GM19328 (cell line): ENCODE data around the gene ILF3.
A peak's percentile ranks its signal among the peaks of the same experiment; 100 is the strongest.

Experiments used
- ATAC-seq: cut with Tn5 transposase; IDR thresholded peaks from one replicate; pipeline ENCODE4 v1.9.1; 2021; ENCODE audit warnings: mild to moderate bottlenecking, moderate library complexity; ENCODE audit not compliant: unreplicated experiment

Gene ILF3

DNA sequence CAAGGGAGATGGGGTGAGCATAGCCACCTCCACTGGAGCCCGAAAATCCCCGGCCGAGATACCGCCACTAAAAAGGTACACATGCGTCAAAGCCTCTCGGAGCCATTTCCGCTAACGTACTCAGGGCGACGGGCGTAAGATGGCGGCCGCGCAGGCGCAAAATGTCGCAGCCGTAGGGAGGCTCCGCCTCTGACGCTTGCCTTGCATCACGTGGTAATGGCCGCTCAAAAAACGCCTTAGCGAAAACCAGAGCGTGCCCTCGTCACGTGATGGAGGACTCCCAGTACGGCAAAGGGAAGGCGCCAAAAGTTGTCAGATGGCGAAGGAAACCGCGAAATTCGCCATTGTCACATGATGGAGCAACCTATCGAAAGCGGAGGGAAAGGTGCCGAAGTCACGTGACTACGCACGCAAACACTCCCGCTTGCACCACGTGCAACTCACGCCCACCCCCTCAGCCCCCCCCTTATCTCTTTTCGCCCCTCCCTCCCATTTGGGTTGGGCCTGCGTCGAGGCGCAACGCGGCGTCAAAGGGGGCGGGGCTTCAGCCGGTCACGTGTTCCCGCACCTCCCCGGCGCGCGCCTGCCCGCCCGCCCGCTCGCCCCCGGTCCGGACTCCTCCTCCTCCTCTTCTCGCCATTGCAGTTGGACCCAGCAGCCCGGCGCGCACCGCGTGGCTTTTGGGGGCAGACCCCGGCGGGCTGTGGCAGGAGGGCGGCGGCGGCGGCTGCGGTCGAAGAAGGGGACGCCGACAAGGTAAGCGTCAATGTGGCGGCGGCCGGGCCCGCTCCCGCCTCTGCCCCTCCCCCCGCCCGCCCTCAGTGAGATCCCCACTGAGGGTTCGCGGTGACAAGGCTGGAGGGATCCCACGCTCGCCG lies at the start of gene ILF3:
Gene ILF3 (plus strand): TSS at position 615 of the 878 bp plus-strand sequence. CDS start 16,260 bp downstream, outside the sequence.
- peak; percentile 66 for ATAC-seq

DNA sequence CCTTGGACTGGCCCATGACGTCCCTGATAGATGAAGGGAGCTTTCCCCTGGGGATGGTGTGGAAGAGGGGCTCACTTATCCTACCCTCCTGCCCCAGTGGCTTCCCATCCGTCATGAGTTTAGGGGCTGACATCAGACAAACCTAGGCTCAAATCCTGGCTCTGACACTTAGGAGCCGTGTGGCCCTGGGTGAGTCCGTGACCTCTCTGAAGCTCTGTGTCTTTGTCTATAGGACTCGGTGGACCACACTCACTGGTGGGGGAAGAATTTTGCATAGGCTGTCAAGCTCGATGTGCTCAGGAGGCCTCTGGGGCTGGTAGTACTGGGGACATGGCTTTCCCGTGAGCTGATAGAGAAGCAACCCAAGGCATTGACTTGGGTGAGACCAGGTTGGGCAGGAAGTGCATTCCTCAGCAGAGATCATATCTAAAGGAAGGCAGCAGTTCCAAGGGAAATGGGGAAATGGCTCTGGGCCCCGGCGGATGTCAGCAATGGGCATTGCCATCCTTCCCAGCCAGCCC lies 49.6 kb upstream of the ILF3 start:
- ATAC-seq, result no peak

- ATAC-seq, result no peak
These were observed 42.2 kb upstream of the ILF3 start for GRCh38 chr19:10611907-10612306.

DNA sequence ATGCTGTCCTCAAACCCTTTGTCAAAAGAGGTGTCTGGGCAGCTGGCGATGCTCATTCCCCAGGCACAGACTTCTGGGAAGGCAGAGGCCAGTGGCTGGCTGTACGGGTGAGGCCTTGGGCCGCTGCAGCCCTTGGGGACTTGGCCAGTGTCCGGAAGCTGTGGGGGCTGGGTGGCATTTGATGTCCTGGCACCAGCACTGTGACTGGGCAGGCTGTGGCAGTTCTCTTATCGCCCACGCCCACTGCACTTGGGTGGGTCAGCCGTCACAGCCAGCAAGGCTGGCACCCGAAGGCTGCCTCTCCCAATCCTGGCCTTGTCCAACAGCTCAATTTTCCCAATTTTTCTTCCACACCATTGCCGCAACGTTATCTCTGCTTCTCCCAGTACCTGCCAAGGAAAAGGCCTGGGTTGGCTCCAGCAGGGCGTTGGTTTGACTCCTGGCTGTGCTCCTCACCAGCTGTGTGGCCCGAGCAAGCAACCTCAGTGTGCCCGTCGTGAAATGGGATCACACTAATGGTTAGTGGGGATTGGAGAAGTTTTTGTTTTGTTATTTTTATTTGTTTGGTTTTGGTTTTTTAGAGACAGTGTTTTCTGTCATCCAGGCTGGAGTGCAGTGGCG lies 41.5 kb upstream of the ILF3 start:
- no peak for ATAC-seq

DNA sequence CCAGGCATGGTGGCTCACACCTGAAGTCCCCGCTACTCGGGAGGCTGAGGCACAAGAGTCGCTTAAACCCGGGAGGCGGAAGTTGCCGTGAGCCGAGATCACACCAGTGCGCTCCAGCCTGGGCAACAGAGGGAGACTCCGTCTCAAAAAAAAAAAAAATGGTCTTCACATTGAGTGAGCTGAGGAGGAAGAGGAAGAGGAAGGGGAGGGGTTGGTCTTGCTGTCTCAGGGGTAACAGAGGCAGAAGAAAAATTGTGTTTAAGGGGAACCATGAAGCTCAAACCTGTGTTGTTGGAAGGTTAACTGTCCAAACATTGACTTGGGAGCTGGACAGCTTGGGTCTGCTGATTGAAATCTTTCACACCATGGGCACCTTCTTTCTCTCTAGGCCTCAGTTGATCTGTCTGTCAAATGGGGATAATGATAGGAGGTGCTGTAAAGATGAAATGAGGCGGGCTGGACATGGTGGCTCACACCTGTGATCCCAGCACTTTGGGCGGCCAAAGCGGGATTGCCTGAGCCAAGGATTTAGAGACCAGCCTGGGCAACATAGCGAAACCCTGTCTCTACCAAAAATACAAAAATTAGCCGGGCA lies 38.6 kb upstream of the ILF3 start:
- ATAC-seq, result no peak

DNA sequence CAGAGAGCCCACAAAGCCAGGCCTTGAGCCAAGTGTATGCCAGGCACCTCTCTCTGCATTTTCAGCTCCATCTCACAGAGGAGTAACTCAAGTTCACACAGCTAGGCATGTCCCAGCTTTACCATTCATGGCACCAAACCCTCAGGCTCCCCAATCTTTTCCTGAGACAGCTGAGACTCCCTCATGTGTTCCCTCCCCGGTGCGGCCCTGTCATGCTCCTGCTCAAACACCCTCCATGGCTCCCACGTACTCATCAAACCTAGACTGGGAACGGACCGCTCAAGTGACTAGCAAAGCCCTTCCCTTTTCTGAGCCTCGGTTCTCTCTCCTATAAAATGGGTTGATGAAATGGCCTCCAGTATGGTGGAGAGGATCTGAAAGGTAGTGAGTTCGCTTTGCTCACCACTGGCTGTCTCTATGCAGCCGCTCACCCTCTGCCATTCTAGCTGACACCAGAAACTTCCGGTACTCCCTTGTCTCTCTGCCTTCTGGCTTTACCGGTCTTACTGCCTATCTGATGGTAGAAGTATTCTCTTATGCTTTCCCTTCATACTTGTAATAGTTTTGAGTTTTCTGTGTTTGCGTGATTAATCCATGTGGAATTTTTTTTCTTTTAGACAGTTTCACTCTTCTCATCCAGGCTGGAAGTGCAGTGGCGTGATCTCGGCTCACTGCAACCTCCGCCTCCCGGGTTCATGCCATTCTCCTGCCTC lies 36.6 kb upstream of the ILF3 start:
- ATAC-seq, result no peak

- no peak for ATAC-seq
These were observed 35.3 kb upstream of the ILF3 start for GRCh38 chr19:10618846-10619245.

DNA sequence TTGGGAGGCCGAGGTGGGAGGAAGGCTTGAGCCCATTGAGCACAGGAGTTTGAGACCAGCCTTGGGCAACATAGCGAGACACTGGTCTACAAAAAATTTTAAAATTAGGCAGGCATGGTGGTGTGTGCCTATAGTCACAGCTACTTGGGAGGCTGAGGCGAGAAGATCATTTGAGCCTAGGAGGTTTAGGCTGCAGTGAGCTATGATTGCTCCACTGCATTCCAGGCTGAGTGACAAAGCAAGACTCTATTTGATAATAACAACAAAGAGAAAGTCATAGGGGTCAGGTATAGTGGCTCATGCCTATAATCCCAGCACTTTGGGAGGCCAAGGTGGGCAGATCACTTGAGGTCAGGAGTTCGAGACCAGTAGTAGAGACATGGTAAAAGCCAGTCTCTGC lies 33.4 kb upstream of the ILF3 start:
- no peak for ATAC-seq

GRCh38 chr19:10621966-10622365 lies 32.2 kb upstream of the ILF3 start:
- no peak for ATAC-seq

DNA sequence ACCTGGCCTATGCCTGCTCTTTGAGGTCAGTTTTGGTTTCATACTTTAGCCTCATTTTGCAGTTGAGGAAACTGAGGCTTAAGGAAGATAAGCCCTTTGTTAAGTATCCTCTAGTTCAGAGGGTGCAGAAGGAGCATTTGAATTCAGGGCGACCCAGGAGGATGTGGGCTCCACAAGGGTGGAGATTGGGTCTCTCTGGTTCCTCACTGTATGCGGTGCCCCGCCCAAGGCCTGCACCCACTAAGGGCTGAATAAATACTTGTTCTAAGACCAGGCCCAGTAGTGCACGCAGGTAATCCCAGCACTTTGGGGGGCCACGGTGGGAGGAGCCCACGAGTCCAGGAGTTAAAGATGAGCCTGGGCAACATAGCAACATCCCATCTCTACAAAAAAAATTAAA lies 29.6 kb upstream of the ILF3 start:
- ATAC-seq, result no peak

DNA sequence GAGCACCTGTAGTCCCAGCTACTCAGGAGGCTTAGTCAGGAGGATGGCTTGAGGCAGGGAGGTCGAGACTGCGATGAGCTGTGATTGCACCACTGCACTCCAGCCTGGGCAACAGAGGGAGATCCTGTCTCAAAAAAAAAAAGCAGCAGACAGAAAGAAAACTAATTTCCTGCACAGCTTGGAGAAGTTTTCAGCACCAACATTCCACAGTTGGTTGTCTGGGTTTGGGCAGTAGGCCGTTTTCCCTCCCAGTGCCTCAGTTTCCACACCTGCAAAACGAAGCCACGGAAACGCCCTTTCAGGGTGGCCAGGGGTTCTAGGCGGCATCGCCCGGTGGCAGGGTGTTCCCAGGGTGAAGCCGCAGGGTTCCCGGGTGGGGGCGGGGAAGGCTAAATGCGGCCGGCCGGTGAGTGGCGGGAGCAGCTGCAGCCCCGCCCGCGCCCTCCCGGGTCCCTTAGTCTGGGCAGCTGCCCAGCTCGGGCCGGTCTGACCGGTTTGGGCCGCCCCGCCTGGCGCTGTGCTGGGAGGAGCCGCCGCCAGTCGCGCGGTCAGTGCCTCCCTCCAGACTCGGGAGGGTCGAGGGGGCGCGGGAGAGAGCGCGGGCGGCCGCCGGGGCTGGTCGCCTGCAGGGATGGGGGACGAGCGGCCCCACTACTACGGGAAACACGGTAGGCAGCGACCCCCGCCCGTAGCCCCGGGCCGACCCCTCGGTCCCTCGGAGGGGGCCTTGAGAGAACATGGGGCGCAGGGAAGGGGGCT lies 29.0 kb upstream of the ILF3 start, which contains the start of gene SLC44A2:
Gene SLC44A2 (plus strand): TSS at position 551 of the 759 bp plus-strand sequence. CDS start 81 bp downstream, at position 632.
- ATAC-seq, result no peak

DNA sequence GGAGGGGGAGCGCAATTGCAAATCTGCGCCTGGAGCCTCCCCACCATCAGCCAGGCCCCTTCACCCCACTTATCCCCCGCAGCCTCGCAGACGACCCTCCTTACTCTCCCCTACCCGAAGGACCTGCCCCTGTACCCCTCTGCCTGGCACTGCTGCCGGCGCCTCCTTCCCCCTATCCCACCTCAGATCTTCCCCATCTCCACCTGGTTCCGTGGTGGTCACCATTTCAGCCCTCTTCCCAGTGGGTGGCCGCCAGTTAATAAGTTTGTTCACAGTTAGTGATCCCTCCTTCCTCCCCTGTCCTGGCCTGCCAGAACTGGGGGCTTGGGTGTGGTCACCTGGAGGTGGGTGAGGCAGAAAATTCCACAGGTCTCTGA lies 28.4 kb upstream of the ILF3 start:
- no peak for ATAC-seq

GRCh38 chr19:10631874-10632273 lies 22.3 kb upstream of the ILF3 start:
- no peak for ATAC-seq

- no peak for ATAC-seq
These were observed 19.7 kb upstream of the ILF3 start for GRCh38 chr19:10634430-10634829.

DNA sequence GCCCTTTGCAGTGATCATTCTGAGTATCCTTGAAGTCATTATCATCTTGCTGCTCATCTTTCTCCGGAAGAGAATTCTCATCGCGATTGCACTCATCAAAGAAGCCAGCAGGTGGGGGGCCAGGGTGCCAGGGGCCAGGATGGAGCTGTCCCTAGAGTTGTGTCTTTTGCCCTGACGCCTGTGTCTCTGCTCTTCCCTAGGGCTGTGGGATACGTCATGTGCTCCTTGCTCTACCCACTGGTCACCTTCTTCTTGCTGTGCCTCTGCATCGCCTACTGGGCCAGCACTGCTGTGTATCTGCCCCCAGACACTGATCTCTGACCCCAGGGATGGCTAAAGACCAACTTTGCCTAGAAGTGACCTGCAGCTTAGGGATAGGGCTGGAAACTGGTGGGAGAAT lies 19.2 kb upstream of the ILF3 start:
- no peak for ATAC-seq

- no peak for ATAC-seq
These were observed 17.7 kb upstream of the ILF3 start for GRCh38 chr19:10636304-10636972.

DNA sequence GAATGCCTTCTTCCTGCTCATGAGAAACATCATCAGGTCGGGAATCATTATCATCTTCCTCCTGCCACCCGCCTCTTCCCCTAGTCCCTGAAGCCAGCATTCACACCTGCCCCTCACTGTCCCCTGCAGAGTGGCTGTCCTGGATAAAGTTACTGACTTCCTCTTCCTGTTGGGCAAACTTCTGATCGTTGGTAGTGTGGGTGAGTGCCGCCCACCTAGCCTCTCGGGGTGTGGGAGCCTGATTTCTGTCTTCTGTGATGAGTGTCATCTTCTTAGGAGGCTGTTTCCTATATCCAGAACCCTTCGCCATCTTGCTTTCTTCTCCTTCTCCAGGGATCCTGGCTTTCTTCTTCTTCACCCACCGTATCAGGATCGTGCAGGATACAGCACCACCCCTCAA lies 16.3 kb upstream of the ILF3 start:
- no peak for ATAC-seq

DNA sequence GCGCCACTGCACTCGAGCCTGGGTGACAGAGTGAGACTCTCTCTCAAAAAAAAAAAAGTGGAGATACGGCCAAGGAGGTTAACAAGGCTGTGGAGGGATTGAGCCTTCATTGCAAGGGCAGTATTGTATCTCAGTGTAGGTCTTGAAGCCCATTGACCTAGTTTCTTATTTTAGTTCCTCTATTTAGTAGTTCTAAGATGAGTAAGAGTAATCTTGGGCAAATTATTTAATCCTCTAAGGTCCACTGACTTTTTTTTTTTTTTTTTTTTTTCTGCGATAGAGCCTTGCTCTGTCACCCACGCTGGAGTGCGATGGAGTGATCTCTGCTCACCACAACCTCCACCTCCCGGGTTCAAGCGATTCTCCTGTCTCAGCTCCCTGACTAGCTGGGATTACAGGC lies 14.3 kb upstream of the ILF3 start:
- ATAC-seq, result no peak

- ATAC-seq, result no peak
These were observed 13.8 kb upstream of the ILF3 start for GRCh38 chr19:10640361-10640760.

DNA sequence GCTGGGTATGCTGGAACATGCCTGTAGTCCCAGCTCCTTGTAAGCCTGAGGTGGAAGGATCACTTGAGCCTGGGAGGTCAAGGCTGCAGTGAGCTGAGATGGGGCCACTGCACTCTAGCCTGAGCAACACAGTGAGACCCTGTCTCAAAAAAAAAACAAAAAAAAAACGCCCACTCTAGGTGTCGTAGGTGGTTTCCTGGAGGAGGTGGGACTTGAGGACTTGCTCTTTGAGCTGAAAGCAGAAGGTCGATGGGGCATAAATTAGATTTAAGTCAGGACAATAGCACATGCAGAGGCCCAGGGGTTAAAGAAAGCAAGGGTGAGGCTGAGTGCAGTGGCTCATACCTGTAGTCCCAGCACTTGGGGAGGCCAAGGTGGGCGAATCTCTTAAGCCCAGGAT lies 12.9 kb upstream of the ILF3 start:
- no peak for ATAC-seq
